HUES6 (cell line): ENCODE results near the gene ELFN2.

Source experiments
- H3K27ac ChIP-seq: 2 replicates; pipeline ENCODE4 v1.7.0; 2013; ENCODE audit warnings: low read depth, mild to moderate bottlenecking, low read length, inconsistent platforms
- H3K27me3 ChIP-seq: 2 replicates; pipeline ENCODE4 v1.6.1; 2013; ENCODE audit warnings: low read length; ENCODE audit not compliant: control insufficient read depth, insufficient read depth
- H3K36me3 ChIP-seq: 2 replicates; pipeline ENCODE4 v1.6.1; 2013; ENCODE audit warnings: low read length; ENCODE audit not compliant: control insufficient read depth, insufficient read depth
- H3K4me1 ChIP-seq: 2 replicates; pipeline ENCODE4 v1.6.1; 2013; ENCODE audit warnings: low read length; ENCODE audit not compliant: control insufficient read depth, insufficient read depth
- H3K4me3 ChIP-seq: 2 replicates; pipeline ENCODE4 v1.5.1; 2013; ENCODE audit warnings: low read depth, low read length
- H3K9ac ChIP-seq: one replicate; pipeline ENCODE4 v1.6.1; 2013; ENCODE audit warnings: mild to moderate bottlenecking, low read length
- H3K9me3 ChIP-seq: 2 replicates; pipeline ENCODE4 v1.6.1; 2013; ENCODE audit warnings: low read depth, low read length; ENCODE audit not compliant: control insufficient read depth, insufficient read depth

Gene ELFN2

GRCh38 chr22:37433786-37434185, 6.5 kb upstream of the ELFN2 start:
- H3K9ac ChIP-seq = no peak overlapping the region

GRCh38 chr22:37432708-37433054, 5.4 kb upstream of the ELFN2 start:
- no peak overlapping the region for H3K27ac ChIP-seq
- H3K4me3 ChIP-seq = no peak overlapping the region
- H3K9ac ChIP-seq = no peak overlapping the region
- peaks cover 13% of the 10 kb centered on the region for H3K27me3 ChIP-seq
- H3K9me3 ChIP-seq = peaks cover 4% of the 10 kb centered on the region; the same call in 1 of the 2 replicates
- H3K36me3 ChIP-seq = no peaks in the 10 kb centered on the region
- H3K4me1 ChIP-seq = peaks cover 10% of the 10 kb centered on the region; the same call in 1 of the 2 replicates

More at GRCh38 chr22:37433786-37434185, 6.5 kb upstream of the ELFN2 start:
- Histone ChIP-seq H3K36me3 (no peaks in the 10 kb centered on the region), H3K27me3 (peaks cover 2% of the 10 kb centered on the region), H3K27ac (no peak overlapping the region), H3K9me3 (peaks cover 4% of the 10 kb centered on the region; the same call in 1 of the 2 replicates), H3K4me3 (no peak overlapping the region), H3K4me1 (peaks cover 10% of the 10 kb centered on the region; the same call in 1 of the 2 replicates)

GRCh38 chr22:37431801-37432707, 4.8 kb upstream of the ELFN2 start:
- Histone ChIP-seq H3K9ac (no peak overlapping the region), H3K4me3 (no peak overlapping the region), H3K27ac (no peak overlapping the region)

GRCh38 chr22:37431366-37431765, 4.1 kb upstream of the ELFN2 start:
- Histone ChIP-seq H3K4me1 (peaks cover 11% of the 10 kb centered on the region; the same call in 1 of the 2 replicates), H3K4me3 (no peak overlapping the region), H3K9me3 (peaks cover 4% of the 10 kb centered on the region; the same call in 1 of the 2 replicates), H3K27ac (no peak overlapping the region), H3K27me3 (peaks cover 26% of the 10 kb centered on the region), H3K9ac (no peak overlapping the region), H3K36me3 (no peaks in the 10 kb centered on the region)

More at GRCh38 chr22:37431801-37432707, 4.8 kb upstream of the ELFN2 start:
- H3K9me3 ChIP-seq = peaks cover 4% of the 10 kb centered on the region; the same call in 1 of the 2 replicates
- H3K36me3 ChIP-seq = no peaks in the 10 kb centered on the region
- H3K4me1 ChIP-seq = peaks cover 10% of the 10 kb centered on the region; the same call in 1 of the 2 replicates
- H3K27me3 ChIP-seq = peaks cover 19% of the 10 kb centered on the region

- Histone ChIP-seq H3K36me3 (no peaks in the 10 kb centered on the region), H3K4me1 (peaks cover 15% of the 10 kb centered on the region), H3K27ac (no peak overlapping the region), H3K27me3 (peaks cover 31% of the 10 kb centered on the region), H3K9me3 (peaks cover 4% of the 10 kb centered on the region; the same call in 1 of the 2 replicates), H3K4me3 (no peak overlapping the region), H3K9ac (no peak overlapping the region)
Observed at GRCh38 chr22:37430941-37431340, 3.7 kb upstream of the ELFN2 start.

GRCh38 chr22:37428649-37429586, 1.6 kb upstream of the ELFN2 start:
- no peak overlapping the region for H3K4me3 ChIP-seq
- peaks cover 51% of the 10 kb centered on the region for H3K27me3 ChIP-seq
- H3K36me3 ChIP-seq = no peaks in the 10 kb centered on the region
- H3K9me3 ChIP-seq = peaks cover 4% of the 10 kb centered on the region; the same call in 1 of the 2 replicates
- H3K4me1 ChIP-seq = peaks cover 18% of the 10 kb centered on the region
- H3K9ac ChIP-seq = no peak overlapping the region
- no peak overlapping the region for H3K27ac ChIP-seq

GRCh38 chr22:37427711-37428635, 694 bp upstream of the ELFN2 start:
- Histone ChIP-seq H3K4me3 (peak overlapping the region; percentile 45), H3K9me3 (peaks cover 4% of the 10 kb centered on the region; the same call in 1 of the 2 replicates), H3K27me3 (peaks cover 60% of the 10 kb centered on the region), H3K27ac (no peak overlapping the region), H3K9ac (no peak overlapping the region), H3K36me3 (no peaks in the 10 kb centered on the region), H3K4me1 (peaks cover 13% of the 10 kb centered on the region)

GRCh38 chr22:37426706-37427134, 559 bp downstream of the ELFN2 start:
- peaks cover 67% of the 10 kb centered on the region for H3K27me3 ChIP-seq
- peaks cover 9% of the 10 kb centered on the region for H3K4me1 ChIP-seq
- no peaks in the 10 kb centered on the region for H3K36me3 ChIP-seq
- no peaks in the 10 kb centered on the region for H3K9me3 ChIP-seq
- no peak overlapping the region for H3K27ac ChIP-seq
- no peak overlapping the region for H3K9ac ChIP-seq
- peak overlapping the region; percentile 45 for H3K4me3 ChIP-seq

- Histone ChIP-seq H3K27me3 (peaks cover 74% of the 10 kb centered on the region), H3K36me3 (no peaks in the 10 kb centered on the region), H3K4me3 (peak overlapping the region; percentile 45), H3K27ac (no peak overlapping the region), H3K9ac (no peak overlapping the region), H3K9me3 (no peaks in the 10 kb centered on the region), H3K4me1 (peaks cover 9% of the 10 kb centered on the region)
Observed at GRCh38 chr22:37425800-37426705, 1.2 kb downstream of the ELFN2 start.
